Measurements from ENCODE around the gene MYZAP. TPM values are rescaled to one million over a fixed set of nuclear protein-coding genes. Genes with fewer than 3 reads are reported as not detected.
A peak's percentile ranks its signal among the peaks of the same experiment; 100 is the strongest.

MYZAP gene
- total RNA-seq, 1 donor from 2014 or later, result 0.58 TPM

DNA sequence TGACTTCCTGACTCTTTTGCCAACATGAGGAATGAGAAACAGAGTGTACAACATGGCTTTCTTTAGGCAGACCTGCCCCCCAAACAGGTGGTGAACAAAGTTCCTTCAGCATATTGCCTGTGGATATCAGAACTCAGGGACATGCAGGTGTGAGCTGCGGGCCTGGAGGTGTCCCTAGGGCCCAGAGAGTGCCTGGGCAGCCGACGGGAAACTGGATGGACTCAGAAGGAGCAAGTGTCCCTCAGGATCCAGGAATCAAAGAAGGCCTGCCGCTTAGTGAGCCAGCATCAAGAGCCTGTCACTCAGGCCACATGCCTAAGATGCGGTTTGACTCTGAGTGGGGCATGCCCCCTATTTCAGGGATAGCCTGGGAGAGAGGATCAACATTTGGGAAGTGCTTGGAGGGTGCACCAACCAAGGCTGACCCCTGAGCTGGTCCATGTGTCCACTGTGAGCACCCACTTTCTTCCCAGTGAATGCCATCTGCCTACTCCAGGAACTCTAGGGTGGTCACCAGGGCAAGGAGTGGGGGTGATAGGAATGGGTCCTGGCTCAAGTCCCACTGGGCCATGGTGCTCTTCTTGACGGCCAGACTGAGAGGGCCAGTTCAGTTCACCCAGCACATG is 98.8 kb downstream of the MYZAP start:
- no peak for DNase-seq (ENCODE audit: low spot score)
- ATAC-seq, result peak; percentile 17

DNA sequence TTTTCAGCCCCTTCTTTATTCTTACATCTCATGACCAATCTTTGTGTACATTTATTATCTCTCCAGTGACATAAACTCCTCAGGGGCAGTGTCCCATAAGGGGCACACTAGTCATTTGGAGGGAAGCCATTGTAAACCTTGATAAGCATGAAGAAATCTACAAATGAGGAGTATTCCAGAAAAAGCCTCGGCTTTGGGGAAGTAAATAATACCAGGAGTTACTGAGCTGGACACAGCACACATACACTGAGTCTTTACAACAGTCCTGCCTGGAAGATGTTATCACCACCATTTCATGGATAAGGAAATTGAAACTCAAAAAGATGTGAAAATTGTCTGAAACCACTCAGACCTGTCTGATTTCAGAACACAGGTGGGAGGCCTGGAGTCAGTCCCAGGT is 99.4 kb downstream of the MYZAP start:
- peak; percentile 48 for ATAC-seq
- no peak for DNase-seq (ENCODE audit: low spot score)

DNA sequence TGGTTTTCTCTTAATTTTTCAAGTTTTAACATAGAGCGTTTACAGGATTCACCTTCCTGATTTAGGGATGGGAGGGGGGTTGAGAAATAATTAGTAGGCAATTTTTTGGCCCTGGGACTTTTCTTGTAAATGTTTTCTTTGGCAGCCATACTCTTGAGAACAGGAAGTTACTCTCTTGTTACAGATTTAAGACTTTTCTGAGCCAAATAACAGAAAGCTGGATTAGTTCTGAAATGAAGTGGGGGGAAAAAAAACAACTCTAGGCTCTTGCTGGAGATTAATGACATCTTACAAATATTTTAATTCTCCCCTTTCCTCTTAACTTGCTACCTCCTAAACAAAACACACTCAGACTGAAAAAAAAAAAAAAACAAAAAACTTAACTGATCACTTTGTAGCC is 101.0 kb downstream of the MYZAP start:
- no peak for ATAC-seq
- no peak for DNase-seq (ENCODE audit: low spot score)

DNA sequence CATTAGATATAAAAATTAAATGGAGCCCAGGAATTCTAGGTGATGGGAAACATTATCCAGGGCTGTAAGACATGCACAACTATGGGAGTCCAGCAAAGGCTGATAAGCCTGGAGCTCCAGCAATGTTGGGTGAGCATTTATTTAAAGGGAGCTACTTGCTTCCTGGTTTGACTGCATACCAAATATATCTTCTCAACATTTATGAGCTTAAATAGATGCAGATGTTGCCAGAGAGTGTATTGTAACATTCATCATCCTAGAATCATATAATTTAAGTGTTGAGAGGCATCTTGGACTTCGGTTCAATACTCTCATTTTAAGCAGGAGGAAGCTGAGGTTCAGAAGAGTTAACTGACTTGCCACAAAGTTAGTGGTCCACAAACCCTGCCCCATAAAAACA is 102.6 kb downstream of the MYZAP start:
- DNase-seq (ENCODE audit: low spot score) (no peak), ATAC-seq (no peak)

DNA sequence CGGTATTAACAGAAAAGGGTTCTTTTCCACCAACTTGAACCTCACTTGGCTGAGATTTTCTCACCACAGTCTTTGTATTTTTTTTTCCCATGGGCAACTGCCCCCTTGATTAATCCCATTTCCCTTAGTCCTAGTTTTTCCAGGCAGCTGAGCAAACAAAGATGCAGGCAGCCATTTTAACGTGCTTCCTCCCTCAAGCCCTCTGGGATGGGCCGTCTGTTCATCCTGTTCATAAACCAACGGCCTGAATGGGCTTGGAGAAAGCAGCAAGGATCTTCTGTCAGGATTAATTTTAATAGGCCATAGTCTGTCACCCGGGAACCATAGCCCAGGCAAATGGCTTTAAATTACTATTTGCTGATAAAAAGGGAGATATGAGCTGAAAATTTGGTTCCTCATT is 104.4 kb downstream of the MYZAP start:
- ATAC-seq, result no peak
- no peak for DNase-seq (ENCODE audit: low spot score)

DNA sequence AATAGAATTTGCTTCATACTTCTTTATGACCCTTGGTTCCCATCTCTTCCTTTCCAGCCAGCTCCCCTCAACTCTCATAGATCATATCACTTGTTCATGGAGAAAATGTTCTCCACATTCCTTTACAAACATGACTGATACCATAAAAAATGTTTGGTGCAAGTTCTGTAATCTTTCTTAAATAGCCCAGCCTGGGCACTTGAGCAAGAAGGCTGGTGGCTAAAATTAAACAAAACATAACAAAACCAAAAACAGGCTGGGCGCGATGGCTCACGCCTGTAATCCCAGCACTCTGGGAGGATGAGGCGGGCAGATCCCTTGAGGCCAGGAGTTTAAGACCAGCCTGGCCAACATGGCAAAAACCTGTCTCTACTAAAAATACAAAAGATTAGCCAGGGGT is 105.9 kb downstream of the MYZAP start:
- DNase-seq (ENCODE audit: low spot score) (no peak), ATAC-seq (no peak)

DNA sequence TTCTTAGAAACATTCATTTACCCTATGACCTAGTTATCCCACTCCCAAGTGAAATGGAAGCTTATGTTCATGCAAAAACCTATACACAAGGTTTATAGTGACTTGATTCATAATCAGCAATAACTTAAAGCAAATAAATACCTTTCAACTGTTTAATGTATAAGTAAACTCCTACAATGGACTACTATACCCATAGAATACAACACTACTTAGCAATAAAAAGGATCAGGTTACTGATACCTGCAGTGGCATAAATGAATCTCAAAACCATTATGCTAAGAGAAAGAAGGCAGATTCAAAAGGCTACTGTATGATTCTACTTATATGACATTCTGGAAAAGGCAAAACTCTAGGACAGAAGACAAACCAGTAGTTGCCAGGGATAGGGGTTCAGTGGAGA is 106.5 kb downstream of the MYZAP start:
- ATAC-seq (no peak), DNase-seq (ENCODE audit: low spot score) (no peak)

DNA sequence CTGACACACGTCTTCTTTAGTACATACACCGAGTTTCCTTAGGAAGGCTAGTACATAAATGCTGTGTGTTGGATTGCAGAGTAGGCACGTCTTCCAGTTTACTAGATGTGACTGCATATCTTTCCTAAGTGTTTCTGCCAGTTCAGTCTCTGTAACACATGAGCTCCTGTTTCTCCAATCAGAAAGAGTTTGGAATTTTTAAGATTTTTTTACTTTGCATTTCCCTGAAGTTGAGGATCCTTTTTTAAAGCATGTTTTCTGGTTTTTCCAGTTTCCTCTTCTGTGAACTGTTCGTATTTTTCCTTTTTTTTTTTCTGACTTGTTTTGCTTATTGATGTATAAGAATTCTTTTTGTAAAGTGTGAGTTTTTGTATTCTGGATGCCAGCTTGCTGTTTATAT is 107.3 kb downstream of the MYZAP start:
- DNase-seq (ENCODE audit: low spot score), result no peak
- ATAC-seq, result no peak

DNA sequence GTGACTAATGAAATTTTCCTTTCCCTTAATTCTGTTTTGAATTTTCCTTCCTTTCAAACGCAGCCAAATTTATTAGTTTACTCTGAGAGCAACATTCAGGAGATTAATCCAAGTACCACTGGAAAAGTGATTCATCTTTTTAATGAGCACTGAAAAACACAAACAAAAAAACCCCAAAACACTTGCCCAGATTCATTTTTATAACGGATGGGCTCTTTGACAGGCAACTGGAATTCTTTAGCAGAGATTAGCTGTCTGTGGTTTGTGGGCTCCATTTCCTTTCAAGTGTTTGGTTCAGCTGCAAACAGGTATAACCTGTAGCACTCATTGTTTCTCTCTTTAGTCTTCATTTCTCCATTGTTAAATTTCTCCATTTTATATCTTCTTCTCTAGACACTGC is 111.7 kb downstream of the MYZAP start:
- DNase-seq (ENCODE audit: low spot score) (no peak), ATAC-seq (no peak)

DNA sequence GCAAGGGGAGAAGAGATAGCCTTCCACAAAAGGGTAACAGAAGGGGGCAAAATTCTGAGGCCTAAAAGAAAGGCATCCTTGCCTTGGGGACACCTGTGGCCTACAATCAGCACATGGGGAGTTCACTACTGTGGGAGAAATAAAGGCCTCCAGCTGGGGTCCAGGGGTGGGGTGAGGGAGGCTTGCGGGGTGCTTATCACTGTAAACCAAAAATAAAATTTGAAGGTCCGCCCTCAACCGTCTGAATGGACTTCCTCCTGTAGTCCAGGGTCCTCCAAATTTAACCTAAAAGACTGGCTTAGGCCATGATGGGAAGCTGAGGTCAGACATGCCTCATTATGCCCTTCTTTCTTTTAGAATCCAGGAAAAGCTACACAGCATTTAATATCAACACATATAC is 112.7 kb downstream of the MYZAP start:
- no peak for ATAC-seq

DNA sequence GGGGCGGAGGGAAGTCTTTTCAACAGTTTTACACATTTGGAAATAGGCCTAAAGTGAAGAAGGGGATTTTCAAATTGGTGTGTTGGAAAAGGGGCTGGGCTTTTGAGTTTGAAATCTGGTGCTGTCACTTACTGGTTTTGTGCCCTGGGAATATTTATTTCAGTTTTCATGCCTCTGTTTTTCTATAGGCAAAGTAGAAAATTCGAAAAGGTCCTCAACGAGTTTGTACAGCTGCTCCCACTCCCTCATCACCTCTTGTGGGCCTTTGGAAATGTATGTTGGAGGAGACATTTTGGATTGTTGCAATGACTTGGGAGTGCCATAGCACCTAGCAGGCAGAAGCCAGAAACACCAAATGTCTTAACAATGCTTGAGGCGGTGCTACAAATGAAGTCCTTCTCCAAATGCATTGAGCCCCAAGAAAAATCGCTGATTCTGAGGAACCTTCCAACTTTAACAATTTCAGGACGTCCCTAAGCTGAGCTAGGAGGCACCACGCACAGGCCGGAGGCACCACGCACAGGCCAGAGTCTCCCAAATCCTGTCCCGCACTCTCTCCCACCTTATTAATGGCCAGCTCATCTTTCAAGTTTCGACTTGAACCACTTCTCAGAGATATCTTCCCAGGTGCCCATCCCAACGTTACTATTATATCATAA is 114.2 kb downstream of the MYZAP start:
- DNase-seq (ENCODE audit: low spot score), result no peak
- peak; percentile 18 for ATAC-seq

More for the DNA sequence above, 112.7 kb downstream of the MYZAP start:
- DNase-seq (ENCODE audit: low spot score), result no peak

DNA sequence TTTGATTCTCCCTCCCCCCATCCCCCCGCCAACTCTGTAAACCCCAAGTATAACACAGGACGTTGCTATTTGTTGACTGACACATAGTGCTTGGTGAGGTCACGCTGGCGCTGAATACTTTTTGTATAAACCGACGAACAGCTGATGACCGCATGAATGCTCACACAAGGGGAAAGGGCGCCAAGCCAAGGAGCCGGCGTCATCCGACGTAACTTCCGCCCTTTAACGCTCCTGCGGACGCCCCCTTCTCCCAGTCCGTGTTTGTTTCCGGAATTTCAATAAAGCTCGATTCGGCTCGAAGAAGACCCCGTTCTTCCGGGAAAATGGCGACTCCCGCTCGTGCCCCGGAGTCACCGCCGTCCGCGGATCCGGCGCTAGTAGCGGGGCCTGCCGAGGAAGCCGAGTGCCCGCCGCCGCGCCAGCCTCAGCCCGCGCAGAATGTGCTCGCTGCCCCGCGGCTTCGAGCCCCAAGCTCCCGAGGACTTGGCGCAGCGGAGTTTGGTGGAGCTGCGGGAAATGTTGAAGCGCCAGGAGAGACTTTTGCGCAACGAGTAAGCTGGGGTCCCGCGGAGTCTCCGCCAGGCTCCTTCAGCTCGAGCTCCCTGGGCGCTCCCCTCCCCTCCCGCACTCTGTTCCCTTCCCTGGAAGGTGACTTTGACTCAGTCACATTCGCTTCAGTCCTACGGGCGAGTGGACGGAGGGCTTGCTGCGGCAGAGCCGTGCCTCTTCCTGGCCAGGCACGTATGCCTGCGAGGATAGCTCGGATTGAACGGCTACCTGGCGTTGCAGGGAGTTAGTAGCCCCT is 114.9 kb downstream of the MYZAP start, which contains the start of gene POLR2M:
POLR2M (plus strand) TSS at position 310 of the 805 bp plus-strand sequence; CDS start at position 439, 129 bp downstream.
- peak; percentile 95 for DNase-seq (ENCODE audit: low spot score)
- peak; percentile 93 for ATAC-seq

DNA sequence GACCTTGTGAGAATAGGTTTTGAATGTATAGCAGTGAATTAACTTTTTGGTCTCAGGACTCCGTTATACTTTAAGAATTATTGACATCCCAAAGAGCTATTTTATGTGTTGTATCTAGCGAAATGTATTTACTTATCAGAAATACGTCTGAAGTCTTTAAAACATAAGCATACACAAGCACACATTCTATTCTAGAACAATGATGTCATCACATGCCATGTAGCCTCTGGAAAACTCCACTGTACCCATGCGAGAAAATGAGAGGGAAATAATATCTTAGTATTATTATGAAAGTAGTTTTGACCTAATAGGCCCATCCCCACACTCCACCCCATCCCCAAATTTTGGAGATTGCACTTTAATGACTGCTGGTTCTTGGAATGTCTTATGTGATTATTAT is 116.3 kb downstream of the MYZAP start:
- DNase-seq (ENCODE audit: low spot score), result no peak
- no peak for ATAC-seq

DNA sequence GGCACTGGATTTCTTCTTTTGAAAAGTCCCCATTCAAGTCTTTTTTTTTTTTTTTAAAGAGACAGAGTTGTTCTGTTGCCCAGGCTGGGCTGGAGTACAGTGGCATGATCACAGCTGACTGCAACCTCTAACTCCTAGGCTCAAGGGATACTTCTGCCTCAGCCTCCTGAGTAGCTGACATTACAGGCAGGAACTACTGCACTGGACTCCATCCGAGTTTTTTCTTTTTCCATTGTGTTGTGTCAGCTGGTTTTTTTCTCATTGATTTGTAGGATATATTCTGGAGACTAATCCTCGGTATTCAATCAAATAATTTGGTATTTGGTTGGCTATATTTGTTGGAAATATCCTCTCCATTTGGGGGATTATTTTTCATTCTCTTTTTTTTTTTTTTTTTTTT is 126.6 kb downstream of the MYZAP start:
- ATAC-seq (no peak), DNase-seq (ENCODE audit: low spot score) (no peak)

DNA sequence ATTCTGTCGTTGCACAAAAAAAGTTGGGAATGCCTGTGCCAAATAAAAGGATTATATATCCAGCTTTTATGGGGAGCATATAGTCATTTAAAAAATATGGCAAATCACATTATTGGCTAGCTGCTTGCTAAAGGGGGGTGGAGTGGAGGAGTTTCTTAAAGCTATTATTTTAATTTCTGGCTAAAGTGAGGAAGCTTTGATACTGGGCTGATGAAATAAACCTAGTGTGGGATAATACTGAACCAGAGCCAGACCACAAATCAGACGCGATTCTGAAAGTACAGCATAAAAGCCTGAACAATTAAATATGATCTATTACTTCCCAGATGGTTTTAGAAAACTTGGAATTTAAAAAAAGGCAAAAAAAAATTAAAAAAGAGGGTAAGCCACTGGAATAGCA is 129.2 kb downstream of the MYZAP start:
- DNase-seq (ENCODE audit: low spot score) (no peak), ATAC-seq (no peak)

DNA sequence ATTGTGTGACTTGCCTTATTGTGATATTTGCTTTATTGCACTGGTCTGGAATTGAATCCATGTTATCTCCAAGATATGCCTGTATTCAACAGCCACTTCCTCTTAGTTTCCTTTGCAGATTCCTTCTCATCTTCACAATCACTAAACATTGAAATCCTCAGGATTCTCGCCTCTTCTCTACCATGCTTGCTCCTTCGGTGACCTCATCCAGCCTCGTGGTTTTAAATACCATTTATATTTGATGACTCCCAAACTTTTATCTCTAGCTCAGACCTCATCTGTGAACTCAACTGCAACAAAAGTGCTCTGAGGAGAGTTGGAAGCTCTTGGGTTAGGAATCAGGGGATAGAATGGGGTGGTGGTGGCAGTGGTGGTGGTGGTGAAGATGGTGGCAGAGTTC is 134.7 kb downstream of the MYZAP start:
- no peak for DNase-seq (ENCODE audit: low spot score)
- no peak for ATAC-seq

DNA sequence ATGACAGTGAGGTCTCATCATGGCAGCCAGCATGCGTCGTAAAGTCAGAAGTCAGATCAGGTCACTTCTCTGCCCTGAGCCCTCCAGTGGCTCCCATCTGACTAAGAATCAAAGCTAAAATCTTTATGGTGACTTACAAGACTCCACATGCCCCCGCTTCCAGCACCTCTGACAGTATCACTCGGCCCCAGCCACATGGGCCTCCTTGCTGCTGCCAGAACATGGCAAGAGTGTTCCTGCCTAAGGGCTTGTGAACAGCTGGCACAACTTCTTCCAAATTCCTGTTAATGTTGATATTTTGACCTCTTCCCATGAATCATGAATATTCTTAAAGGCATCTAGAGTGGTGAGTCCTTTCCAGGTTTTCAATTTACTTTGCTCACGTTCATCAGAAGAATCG is 135.3 kb downstream of the MYZAP start:
- DNase-seq (ENCODE audit: low spot score), result no peak
- ATAC-seq, result no peak

DNA sequence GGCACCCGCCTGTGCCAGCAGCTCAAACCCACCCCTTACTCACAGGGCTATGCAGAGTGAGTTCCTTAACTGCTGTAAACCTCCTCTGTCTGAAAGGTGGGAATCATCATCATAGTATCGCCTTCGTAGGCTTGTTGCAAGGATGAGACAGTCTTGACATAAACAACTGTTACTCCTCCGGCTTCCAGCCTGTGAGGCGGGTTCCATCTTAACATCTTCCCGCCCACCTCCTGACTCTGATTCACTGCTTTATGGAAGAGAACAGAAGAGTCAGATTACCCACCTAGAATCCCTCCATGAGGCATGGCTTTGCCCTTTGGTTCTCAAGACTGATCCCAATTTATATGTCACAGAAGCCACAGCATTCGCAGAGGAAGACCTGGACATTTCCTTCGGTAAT is 136.7 kb downstream of the MYZAP start:
- no peak for ATAC-seq
- no peak for DNase-seq (ENCODE audit: low spot score)

DNA sequence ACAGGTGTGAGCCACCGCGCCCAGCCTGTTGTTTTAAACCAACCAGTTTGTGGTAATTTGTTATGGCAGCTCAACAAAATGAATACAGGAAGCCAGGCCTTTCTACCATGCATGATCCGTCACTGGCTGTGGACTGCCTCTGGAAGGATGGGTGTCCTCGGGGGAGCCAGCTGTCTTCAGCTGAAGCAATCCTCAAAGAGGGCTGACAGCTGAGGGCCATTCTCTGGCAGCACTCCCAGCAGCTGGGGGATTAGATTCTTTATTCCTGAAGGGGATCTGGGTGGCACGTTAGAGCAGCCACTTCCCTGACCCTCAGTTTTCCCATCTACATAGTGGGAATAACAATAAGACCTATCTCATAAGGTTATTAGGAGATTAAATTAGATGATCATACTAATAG is 139.2 kb downstream of the MYZAP start:
- ATAC-seq (no peak), DNase-seq (ENCODE audit: low spot score) (no peak)

DNA sequence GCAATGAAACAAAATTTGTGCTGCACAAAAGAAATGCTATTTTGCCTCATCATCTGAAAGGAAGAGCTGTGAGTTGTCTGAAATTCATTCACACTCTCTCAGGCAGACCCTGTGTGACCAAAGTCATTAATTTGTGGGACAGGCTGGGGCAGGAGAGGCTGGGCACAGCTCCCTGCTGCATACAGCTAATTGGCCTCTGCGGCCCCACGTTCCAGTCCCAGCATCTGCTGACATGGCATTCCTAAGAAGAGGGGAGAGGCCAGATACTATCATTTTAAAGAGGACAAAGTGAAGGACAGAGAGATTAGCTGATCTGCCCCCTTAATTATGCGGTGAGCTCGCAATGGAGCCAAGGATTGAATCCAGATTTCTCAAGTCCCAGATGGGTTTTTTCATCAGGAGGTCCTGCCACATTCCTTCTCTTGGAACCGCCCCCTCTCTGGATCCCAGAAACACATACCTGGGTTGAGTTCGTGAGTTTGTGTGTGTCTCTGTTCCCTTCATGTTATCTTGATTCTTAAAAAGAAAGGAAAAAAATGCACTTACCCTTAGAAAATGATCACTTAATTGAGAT is 139.9 kb downstream of the MYZAP start:
- no peak for ATAC-seq
- DNase-seq (ENCODE audit: low spot score), result no peak

DNA sequence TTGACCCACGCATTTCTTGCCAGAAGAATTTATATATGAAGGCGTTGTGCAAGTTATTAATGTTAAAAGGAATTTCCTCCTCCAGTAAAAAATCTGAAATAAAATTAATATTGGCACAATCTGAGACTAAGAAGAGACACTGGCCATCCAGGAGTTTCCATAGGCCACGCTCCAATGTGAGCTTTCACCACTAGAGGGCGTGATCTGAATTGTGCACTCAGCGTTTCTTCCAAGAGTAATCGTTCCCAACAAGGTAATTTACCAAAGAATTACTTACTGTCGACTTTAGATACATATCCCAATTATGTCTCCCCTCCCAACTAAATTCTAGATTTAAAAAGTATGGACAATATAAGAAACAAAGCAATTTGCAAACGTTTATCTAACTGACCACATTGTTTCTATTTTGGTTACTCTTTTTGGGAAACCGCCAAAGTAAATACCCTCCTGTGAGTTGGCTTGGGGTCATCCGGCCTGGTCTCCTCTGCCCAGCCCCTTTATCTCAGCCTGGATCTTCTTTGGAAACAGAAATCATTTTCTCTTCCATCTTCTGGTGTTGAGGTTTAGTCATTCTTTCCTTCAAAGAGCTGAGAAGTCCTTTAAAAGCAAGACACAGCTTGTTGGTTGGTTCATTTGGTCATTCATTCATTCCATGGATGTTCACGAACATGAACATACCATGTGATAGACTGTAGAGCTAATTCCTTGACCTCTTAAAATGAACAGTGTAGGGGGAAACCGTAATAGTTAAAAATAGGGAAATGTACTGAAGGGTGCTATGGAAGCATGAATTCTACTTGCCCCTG is 141.0 kb downstream of the MYZAP start:
- DNase-seq (ENCODE audit: low spot score) (peak; percentile 55), ATAC-seq (peak; percentile 97)

All from left lobe of liver (tissue), 2 donors.